22Rv1 (cell line): Measurements from ENCODE around the gene SLC35E3.

ENCODE experiments used
- CTCF ChIP-seq: fragments of 450-650 bp; IDR thresholded peaks from 2 replicates; pipeline ENCODE4 v1.5.1; 2017; ENCODE audit warnings: mild to moderate bottlenecking
- ZFX ChIP-seq: fragments of 450-650 bp; IDR thresholded peaks from 2 replicates; pipeline ENCODE4 v1.6.1; 2017; ENCODE audit warnings: antibody characterized with exemption, borderline replicate concordance

- TF ChIP-seq CTCF (no peak), ZFX (no peak)
Observed at GRCh38 chr12:68793436-68793835, 47.5 kb downstream of the SLC35E3 start.
